ENCODE measurements around the gene CHFR.
"Not testable (repeated sequence)": the region's sequence is repeated elsewhere in the genome, so short reads cannot be mapped to it uniquely, and the experiment has no call there.

Gene CHFR

DNA sequence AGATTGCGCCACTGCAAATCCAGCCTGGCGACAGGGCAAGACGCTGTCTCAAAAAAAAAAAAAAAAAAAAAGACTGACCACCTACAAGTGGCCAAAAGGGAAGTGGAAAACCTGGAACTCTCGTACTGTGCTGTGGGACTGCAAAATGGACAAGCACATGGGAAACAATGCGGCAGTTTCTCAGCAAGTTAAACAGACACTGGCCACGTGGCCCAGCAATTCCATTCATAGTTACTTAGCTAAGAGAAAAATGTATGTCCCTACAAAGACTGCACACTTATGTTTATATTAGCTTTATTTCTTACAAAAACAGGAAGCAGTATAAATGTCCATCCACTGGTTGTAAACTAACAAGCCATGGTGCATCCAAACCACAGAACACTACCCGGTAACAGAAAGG, 5.6 kb downstream of the CHFR start:
- no peak for DNase-seq

DNA sequence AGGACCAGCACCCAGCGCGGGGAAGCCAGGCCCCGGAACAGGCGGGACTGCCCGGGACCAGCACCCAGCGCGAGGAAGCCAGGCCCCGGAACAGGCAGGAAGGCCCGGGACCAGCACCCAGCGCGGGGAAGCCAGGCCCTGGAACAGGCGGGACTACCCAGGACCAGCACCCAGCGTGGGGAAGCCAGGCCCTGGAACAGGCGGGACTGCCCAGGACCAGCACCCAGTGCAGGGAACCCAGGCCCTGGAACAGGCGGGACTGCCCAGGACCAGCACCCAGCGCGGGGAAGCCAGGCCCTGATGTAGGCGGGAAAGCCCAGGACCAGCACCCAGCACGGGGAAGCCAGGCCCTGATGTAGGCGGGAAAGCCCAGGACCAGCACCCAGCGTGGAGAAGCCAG, 12.8 kb downstream of the CHFR start:
- DNase-seq = not testable (repeated sequence)

DNA sequence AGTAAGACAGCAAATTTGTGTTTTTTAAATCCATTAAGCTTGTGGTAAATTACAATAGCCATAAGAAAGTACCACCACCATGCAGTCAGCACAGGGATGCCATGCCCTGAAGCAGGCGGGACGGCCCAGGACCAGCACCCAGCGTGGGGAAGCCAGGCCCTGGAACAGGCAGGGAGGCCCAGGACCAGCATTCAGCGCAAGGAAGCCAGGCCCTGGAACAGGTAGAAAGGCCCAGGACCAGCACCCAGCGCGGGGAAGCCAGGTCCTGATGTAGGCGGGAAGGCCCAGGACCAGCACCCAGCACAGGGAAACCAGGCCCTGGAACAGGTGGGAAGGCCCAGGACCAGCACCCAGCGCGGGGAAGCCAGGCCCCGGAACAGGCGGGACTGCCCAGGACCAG, 13.2 kb downstream of the CHFR start:
- no peak for DNase-seq

DNA sequence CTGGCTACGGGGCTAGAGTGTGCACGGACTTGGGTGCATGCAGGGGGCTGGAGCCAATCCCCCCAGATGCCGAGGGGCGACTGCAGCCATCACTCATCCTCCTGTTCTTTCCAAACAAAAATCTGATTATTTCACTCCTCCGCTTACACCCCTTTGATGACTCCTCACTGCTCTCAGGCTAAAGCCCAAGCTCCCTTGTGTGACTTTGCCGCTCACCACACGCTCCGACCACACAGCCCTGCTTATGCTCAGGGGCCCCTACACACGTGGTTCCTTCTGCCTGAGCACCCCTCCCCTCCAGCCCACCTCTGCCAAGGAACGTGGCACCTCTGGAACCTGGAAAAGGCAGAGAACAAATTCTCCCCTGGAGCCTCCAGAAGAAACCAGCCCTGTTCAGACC, 13.7 kb downstream of the CHFR start:
- DNase-seq = no peak

DNA sequence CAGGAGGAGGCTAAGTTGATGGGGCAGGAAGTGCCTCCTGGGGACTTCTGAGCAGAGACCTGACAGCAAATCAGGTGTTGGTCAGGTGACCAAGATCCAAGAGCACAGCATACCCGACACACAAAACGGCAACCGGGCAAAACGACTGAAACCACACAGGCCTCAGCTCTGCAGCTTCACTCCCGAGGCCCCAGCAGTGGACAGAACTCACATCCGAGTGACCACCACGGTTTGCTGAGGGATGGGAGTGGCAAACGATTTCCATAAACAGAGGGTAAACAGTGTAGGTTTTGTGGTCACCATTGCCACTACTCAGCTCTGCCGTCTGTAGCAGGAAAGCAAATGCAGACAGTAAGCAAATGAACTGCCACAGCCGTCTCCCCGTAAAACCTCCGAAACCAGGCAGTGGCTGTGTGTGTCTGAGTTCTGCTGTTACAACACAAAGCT, 14.4 kb downstream of the CHFR start:
- DNase-seq = no peak

DNA sequence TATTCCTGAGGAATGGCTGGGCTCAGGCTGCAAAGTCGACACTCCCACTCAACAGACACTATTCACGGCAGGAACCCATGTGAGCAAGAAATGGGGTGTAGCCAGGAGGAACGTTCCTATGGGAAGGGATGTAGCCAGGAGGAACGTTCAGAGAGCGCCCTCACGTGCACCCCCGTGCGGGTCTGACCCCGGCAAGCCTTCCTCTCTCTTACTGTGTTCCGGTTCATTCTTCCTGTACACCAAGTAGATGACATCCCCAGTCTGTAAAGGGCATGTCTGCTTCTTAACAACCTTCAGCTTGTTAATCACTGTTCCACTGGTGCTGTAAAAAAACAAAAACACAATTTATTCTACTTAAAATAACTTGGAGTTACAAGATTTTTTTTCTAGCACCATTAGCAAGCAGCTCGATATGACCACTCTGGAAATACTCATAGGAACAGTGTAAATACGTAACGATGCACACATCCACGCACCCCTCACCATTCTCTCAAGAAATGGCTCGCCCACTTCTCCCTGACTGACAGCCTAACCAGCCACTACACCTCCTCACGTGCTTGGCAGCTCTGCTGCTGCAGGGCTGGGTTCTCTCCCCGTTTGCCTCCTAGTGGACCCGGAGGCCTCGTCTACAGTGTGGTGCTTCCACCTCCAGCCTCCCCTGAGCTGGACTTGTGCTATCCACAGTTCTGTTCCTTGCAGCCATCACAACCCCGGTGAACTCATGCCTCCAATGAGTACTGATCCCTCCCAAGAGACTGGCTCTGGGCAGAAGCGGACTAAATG, 15.1 kb downstream of the CHFR start:
- peak in 7 of 58 donors; percentile 6 to 38 (median 21) for DNase-seq

- DNase-seq = no peak
Observed at GRCh38 chr12:132869551-132869950, 17.9 kb downstream of the CHFR start.

GRCh38 chr12:132866251-132866828, 21.1 kb downstream of the CHFR start:
- no peak for DNase-seq

DNA sequence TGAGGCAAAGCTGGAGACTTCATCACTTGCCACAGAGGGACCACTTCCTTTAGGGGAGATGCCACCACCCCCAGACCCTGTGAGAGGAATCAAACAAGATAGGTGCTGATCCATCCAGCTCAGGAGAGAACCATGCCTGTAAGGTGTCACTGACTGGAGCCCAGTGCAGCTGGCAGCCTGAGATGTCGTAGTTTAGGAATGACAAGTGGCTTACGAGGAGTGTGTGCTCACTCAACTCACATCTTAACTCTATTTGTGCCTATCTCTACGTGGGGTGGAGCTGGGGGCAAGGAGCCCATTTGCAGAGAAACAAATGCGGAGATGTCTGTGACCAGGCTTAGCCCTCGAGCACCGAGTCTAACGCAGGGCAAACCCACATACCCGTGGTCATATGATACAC, 25.8 kb downstream of the CHFR start:
- DNase-seq = no peak

DNA sequence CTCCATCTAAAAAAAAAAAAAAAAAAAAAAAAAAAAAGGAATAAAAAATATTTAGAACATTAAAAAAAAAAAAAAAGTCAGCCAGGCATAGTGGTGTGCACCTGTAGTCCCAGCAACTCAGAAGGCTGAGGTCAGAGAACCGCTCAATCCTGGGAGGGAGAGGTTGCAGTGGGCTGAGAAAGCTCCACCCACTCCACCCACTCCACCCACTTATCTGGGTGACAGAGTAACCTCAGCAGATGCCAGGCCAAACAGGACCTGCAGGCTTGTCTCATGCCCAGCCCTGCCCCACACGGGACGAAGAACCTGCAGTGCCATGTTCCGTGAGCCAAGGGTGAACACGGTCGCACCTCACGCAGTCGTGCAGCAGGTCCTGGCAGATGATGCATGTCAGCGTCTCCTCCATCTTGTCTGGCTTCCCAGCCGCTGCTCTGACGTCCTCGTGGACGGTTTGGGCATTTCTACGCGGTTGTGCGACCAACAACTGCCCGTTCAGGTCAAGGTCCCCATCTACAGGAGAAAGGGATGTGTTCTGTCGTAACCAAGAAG, 28.6 kb downstream of the CHFR start:
- DNase-seq = no peak

- not testable (repeated sequence) for DNase-seq
Observed at GRCh38 chr12:132857019-132857418, 30.4 kb downstream of the CHFR start.

GRCh38 chr12:132856581-132856980, 30.8 kb downstream of the CHFR start:
- DNase-seq = no peak

- DNase-seq = not testable (repeated sequence)
Observed at GRCh38 chr12:132855211-132855610, 32.2 kb downstream of the CHFR start.

DNA sequence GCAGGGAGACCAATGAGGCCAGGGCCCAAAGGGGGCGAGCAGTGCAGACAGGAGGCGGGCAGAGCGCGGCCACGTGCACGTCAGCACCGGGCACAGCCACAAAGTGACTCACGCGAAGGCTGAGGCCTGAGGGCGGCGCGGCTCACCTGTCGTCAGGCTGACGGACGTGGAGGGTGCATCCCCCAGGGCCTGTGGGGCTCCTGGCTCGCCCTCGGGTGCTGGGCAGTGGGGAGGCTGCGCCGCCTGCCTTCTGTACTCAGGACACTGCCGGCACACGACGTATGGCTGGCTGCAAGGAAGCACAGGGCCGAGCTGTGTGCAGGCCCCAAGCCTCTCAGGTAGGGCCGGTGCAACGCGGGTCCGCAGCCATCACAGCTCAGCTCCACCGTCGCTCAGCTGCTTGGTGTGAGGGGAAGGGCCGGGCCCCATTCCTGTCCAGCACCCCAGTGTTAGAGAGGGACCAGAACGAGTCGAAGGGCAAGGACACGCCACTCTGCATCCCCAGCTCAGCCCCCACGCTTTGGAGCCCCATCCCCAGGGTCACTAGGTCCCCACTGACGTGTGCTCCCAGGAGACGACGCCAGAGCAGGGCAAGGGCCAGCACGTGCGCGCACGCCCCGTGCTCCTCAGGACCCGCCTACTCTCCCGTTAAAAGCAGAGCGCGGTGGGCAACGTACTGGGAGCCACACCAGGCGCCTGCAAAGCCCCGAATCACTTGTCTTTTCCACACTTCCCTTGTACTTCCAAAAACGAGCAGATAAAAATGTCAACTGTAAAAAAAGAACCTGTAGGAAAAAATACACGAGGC, 33.9 kb downstream of the CHFR start:
- DNase-seq = no peak

DNA sequence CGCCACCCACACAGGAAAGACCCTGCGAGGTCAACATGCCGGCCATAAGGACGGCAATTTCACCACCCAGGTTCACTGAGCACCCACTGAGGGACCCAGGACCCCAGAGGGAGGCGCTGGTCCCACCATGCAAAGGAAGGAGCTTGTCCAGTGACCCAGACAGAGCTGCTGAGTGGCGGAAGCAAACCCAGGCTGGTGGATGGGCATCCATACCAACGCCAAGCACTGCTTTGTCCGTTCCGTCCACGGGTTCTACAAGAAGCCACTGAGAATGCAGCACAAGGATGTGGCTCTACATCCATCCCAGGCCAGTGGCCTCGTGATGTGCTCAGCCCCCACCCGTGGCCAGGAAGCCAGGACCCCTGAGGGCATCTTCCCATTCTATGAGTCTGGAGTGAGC, 34.9 kb downstream of the CHFR start:
- DNase-seq = no peak

GRCh38 chr12:132851465-132851864, 35.9 kb downstream of the CHFR start:
- DNase-seq = no peak

DNA sequence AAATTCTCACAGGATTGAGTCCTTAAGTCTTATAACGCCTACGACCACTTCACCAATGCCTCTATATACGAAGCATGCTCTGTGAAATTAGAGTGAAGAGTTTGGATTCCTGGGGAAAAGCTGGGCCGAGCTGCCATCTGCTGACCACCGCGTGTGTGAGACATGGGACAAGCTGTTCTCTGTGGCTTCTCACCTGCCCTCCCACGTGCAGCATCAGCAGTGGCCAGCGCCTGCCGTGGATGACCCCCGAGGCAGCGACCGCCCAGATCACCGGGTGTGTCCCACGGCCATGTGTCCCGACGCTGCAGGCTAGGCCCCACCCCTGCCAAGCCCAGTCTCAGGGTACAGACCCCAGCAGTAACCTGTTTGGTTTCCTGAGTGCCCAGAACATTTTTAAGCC, 37.1 kb downstream of the CHFR start:
- no peak for DNase-seq

- DNase-seq = no peak
Observed at GRCh38 chr12:132848521-132848920, 38.9 kb downstream of the CHFR start.

DNA sequence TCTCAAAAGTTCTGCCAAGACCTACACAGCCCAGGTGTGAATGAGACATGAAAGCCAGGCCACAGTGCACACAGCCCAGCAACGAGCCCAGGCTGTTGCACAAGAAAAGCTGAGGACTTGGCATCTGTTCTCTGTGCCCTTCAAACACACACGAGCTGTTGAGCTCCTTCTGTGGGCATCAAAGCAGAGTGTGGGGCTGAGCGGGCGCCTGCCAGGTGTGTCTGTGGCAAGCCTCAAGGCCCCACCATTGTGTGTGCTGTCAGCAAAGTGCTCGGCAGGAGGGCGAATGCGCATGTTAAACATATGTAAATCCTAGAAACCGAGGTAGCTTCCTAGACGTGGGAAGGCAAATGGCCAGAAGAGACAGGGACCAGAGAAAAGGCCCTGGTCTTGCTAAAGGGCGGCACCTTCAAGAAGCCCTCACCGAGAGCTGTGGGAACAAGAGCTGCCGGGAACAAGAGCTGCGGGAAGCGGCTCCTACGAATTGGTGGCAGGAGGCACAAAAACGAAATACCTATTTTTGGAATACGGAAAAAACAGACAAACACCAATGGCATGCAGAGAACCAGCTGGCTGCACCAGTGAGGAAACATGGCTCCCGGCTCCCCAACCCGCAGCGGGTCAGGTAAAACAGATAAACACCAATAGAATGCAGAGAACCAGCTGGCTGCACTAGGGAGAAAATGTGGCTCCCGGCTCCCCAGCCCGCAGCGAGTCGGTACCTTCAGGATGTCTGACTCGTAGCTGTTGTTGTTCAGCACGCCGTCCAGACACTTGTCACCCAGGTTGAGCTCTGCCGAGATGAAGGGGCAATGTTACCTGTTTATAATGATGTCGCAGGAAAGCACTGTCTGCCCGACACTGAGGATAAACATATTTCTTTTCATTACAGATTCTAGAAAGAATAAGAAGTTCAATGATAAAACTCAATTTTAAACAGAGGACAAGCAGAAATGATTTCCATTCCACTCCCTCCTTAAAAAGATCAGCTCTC, 39.7 kb downstream of the CHFR start:
- peak in 1 of 58 donors; percentile 7 for DNase-seq

DNA sequence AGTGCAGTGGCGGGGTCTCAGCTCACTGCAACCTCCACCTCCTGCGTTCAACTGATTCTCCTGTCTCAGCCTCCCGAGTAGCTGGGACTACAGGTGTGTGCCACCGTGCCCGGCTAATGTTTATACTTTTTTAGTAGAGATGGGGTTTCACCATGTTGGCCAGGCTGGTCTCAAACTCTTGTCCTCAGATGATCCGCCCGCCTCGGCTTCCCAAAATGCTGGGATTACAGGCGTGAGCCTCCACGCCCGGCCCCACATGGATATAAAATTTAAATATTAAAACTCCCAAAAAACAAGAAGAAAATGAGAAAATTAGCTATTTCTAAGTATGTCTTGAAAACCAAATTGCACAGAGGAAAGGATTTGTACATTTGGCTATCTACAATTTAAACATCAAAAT, 42.7 kb downstream of the CHFR start:
- not testable (repeated sequence) for DNase-seq

Measured in anterior cingulate cortex (tissue), 58 donors.